ENCODE data around the gene KIAA1191. TPM values are rescaled to one million over a fixed set of nuclear protein-coding genes. Genes with fewer than 3 reads are reported as not detected.
A peak's percentile ranks its signal among the peaks of the same experiment; 100 is the strongest.
"Not testable (repeated sequence)": the region's sequence is repeated elsewhere in the genome, so short reads cannot be mapped to it uniquely, and the experiment has no call there.

Gene KIAA1191, protein sequence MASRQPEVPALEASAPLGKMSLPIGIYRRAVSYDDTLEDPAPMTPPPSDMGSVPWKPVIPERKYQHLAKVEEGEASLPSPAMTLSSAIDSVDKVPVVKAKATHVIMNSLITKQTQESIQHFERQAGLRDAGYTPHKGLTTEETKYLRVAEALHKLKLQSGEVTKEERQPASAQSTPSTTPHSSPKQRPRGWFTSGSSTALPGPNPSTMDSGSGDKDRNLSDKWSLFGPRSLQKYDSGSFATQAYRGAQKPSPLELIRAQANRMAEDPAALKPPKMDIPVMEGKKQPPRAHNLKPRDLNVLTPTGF
- 40.8 and 57.5 TPM in 2 replicates for total RNA-seq (2014; rRNA removed; shearing (Covaris generic); ENCODE audit: low replicate concordance)

DNA sequence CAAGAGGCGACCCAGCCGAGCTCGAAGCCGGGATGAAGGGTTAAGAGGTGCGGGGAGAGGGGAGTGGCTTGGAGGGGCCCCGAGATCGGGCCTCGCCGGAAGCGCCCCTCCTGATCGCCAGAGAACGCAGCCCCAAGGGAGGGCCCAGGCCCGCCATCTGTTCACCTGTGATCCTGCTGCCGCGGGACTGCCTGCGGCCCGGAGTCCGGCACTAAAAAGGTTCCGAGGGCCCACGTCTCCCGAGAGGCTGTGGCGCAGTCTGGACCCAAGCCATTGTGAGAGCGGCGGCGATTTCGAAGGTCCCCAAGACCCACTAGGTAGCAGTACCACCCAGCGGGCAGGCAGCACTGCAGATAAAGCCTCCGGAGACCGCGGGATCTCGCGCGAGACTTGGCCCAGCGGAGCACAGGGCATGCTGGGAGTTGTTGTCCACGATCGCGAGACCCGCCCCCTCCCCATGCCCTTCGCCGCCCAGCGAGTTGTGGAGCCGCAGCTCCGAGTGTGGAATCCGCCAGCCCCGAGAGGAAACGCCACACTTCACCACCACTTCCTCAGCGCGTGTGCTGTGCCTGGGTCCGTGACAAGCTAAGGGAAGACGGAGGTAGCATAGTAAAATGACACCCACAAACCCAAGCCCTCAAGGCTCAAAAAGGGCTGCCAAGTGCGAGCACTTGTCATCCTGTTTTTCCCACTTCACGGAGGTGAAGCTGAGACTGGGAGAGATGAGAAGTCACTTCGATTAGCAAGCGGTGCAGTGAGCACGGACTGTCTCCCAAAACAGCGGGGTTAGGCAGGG lies at the start of gene KIAA1191:
Gene KIAA1191 (minus strand): TSS at position 328 of the 796 bp plus-strand sequence. CDS start 2,256 bp downstream, outside the sequence.
- peak within 1 kb of the TSS; percentile 91 for H3K9ac ChIP-seq (ENCODE audit: low read length)
- peak within 1 kb of the TSS; percentile 72; the same call in 1 of the 2 replicates for H2AFZ ChIP-seq (ENCODE audit: low read length)
- H3K79me2 ChIP-seq (ENCODE audit: low read length) = peaks cover 43% of the 10 kb centered on the region
- H3K36me3 ChIP-seq (ENCODE audit: insufficient read depth, low read length) = peaks cover 11% of the 10 kb centered on the region; the same call in 1 of the 2 replicates
- H3K9me2 ChIP-seq (replicated peaks; ENCODE audit: insufficient read depth, low read length) = no peaks in the 10 kb centered on the region
- peaks cover 50% of the 10 kb centered on the region for H3K4me1 ChIP-seq (ENCODE audit: low read length)
- peak within 1 kb of the TSS; percentile 91 for H3K4me2 ChIP-seq (ENCODE audit: low read depth, low read length, poor library complexity, severe bottlenecking)
- H3K27ac ChIP-seq (ENCODE audit: low read length) = peak within 1 kb of the TSS; percentile 92
- H4K20me1 ChIP-seq (ENCODE audit: insufficient read depth, low read depth, low read length) = peaks cover 7% of the 10 kb centered on the region; the same call in 1 of the 2 replicates
- H3K27me3 ChIP-seq (ENCODE audit: low read length) = no peaks in the 10 kb centered on the region
- peak; percentile 95 for DNase-seq
- H3K9me3 ChIP-seq (ENCODE audit: low read length) = no peaks in the 10 kb centered on the region
- peak within 1 kb of the TSS; percentile 91 for H3K4me3 ChIP-seq (ENCODE audit: low read length)

- H3K36me3 ChIP-seq (ENCODE audit: insufficient read depth, low read length) = 0 out of 2 replicates have a peak, but pooled peaks cover 4% of the 10 kb centered on the region
- DNase-seq = no peak
- no peak overlapping the region for H3K4me2 ChIP-seq (ENCODE audit: low read depth, low read length, poor library complexity, severe bottlenecking)
- H3K79me2 ChIP-seq (ENCODE audit: low read length) = peaks cover 29% of the 10 kb centered on the region
- no peaks in the 10 kb centered on the region for H3K9me3 ChIP-seq (ENCODE audit: low read length)
- H3K4me1 ChIP-seq (ENCODE audit: low read length) = peaks cover 10% of the 10 kb centered on the region
- H2AFZ ChIP-seq (ENCODE audit: low read length) = no peak overlapping the region
- H3K27me3 ChIP-seq (ENCODE audit: low read length) = no peaks in the 10 kb centered on the region
- H3K27ac ChIP-seq (ENCODE audit: low read length) = no peak overlapping the region
- no peaks in the 10 kb centered on the region for H4K20me1 ChIP-seq (ENCODE audit: insufficient read depth, low read depth, low read length)
- no peak overlapping the region for H3K4me3 ChIP-seq (ENCODE audit: low read length)
- no peaks in the 10 kb centered on the region for H3K9me2 ChIP-seq (replicated peaks; ENCODE audit: insufficient read depth, low read length)
- no peak overlapping the region for H3K9ac ChIP-seq (ENCODE audit: low read length)
These were observed 49.1 kb upstream of the KIAA1191 start for GRCh38 chr5:176410486-176411180.

GRCh38 chr5:176409765-176410164 lies 48.2 kb upstream of the KIAA1191 start:
- H3K79me2 ChIP-seq (ENCODE audit: low read length) = peaks cover 21% of the 10 kb centered on the region
- no peak overlapping the region for H3K9ac ChIP-seq (ENCODE audit: low read length)
- H2AFZ ChIP-seq (ENCODE audit: low read length) = no peak overlapping the region
- H4K20me1 ChIP-seq (ENCODE audit: insufficient read depth, low read depth, low read length) = no peaks in the 10 kb centered on the region
- no peak for DNase-seq
- H3K4me1 ChIP-seq (ENCODE audit: low read length) = peaks cover 2% of the 10 kb centered on the region
- H3K9me3 ChIP-seq (ENCODE audit: low read length) = no peaks in the 10 kb centered on the region
- no peak overlapping the region for H3K27ac ChIP-seq (ENCODE audit: low read length)
- H3K9me2 ChIP-seq (replicated peaks; ENCODE audit: insufficient read depth, low read length) = no peaks in the 10 kb centered on the region
- no peak overlapping the region for H3K4me3 ChIP-seq (ENCODE audit: low read length)
- H3K27me3 ChIP-seq (ENCODE audit: low read length) = no peaks in the 10 kb centered on the region
- H3K4me2 ChIP-seq (ENCODE audit: low read depth, low read length, poor library complexity, severe bottlenecking) = no peak overlapping the region
- H3K36me3 ChIP-seq (ENCODE audit: insufficient read depth, low read length) = 0 out of 2 replicates have a peak, but pooled peaks cover 4% of the 10 kb centered on the region

- Histone ChIP-seq H3K9me3 (ENCODE audit: low read length) (no peaks in the 10 kb centered on the region), H3K4me1 (ENCODE audit: low read length) (no peaks in the 10 kb centered on the region), H3K36me3 (ENCODE audit: insufficient read depth, low read length) (0 out of 2 replicates have a peak, but pooled peaks cover 4% of the 10 kb centered on the region), H3K79me2 (ENCODE audit: low read length) (peaks cover 10% of the 10 kb centered on the region; the same call in 1 of the 2 replicates), H3K9ac (ENCODE audit: low read length) (no peak overlapping the region), H3K4me3 (ENCODE audit: low read length) (no peak overlapping the region), H3K27ac (ENCODE audit: low read length) (no peak overlapping the region), H3K4me2 (ENCODE audit: low read depth, low read length, poor library complexity, severe bottlenecking) (no peak overlapping the region), H4K20me1 (ENCODE audit: insufficient read depth, low read depth, low read length) (no peaks in the 10 kb centered on the region), H2AFZ (ENCODE audit: low read length) (no peak overlapping the region), H3K9me2 (replicated peaks; ENCODE audit: insufficient read depth, low read length) (no peaks in the 10 kb centered on the region), H3K27me3 (ENCODE audit: low read length) (no peaks in the 10 kb centered on the region)
- DNase-seq = no peak
These were observed 47.0 kb upstream of the KIAA1191 start for GRCh38 chr5:176408590-176408989.

DNA sequence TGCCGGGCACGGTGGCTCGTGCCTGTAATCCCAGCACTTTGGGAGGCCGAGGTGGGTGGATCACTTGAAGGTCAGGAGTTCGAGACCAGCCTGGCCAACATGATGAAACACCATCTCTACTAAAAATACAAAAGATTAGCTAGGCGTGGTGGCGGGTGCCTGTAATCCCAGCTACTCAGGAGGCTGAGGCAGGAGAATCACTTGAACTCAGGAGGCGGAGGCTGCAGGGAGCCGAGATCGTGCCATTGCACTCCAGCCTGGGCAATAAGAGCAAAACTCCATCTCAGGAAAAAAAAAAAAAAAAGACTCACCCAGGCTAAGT lies 46.6 kb upstream of the KIAA1191 start:
- H4K20me1 ChIP-seq (ENCODE audit: insufficient read depth, low read depth, low read length); H3K27me3 ChIP-seq (ENCODE audit: low read length); H3K4me2 ChIP-seq (ENCODE audit: low read depth, low read length, poor library complexity, severe bottlenecking); H3K79me2 ChIP-seq (ENCODE audit: low read length); H3K9me3 ChIP-seq (ENCODE audit: low read length); H2AFZ ChIP-seq (ENCODE audit: low read length); H3K9ac ChIP-seq (ENCODE audit: low read length); H3K27ac ChIP-seq (ENCODE audit: low read length); H3K36me3 ChIP-seq (ENCODE audit: insufficient read depth, low read length); H3K4me3 ChIP-seq (ENCODE audit: low read length); H3K9me2 ChIP-seq (replicated peaks; ENCODE audit: insufficient read depth, low read length); H3K4me1 ChIP-seq (ENCODE audit: low read length); DNase-seq: not testable (repeated sequence)

GRCh38 chr5:176407456-176408251 lies 46.1 kb upstream of the KIAA1191 start:
- DNase-seq = no peak
- Histone ChIP-seq H3K9me2 (replicated peaks; ENCODE audit: insufficient read depth, low read length) (no peaks in the 10 kb centered on the region), H3K9ac (ENCODE audit: low read length) (no peak overlapping the region), H3K4me3 (ENCODE audit: low read length) (no peak overlapping the region), H3K4me2 (ENCODE audit: low read depth, low read length, poor library complexity, severe bottlenecking) (no peak overlapping the region), H3K4me1 (ENCODE audit: low read length) (no peaks in the 10 kb centered on the region), H4K20me1 (ENCODE audit: insufficient read depth, low read depth, low read length) (no peaks in the 10 kb centered on the region), H3K27me3 (ENCODE audit: low read length) (no peaks in the 10 kb centered on the region), H2AFZ (ENCODE audit: low read length) (no peak overlapping the region), H3K27ac (ENCODE audit: low read length) (no peak overlapping the region), H3K36me3 (ENCODE audit: insufficient read depth, low read length) (0 out of 2 replicates have a peak, but pooled peaks cover 4% of the 10 kb centered on the region), H3K9me3 (ENCODE audit: low read length) (no peaks in the 10 kb centered on the region), H3K79me2 (ENCODE audit: low read length) (0 out of 2 replicates have a peak, but pooled peaks cover 5% of the 10 kb centered on the region)

- H3K27ac ChIP-seq (ENCODE audit: low read length) = no peak overlapping the region
- H4K20me1 ChIP-seq (ENCODE audit: insufficient read depth, low read depth, low read length) = no peaks in the 10 kb centered on the region
- H3K9me2 ChIP-seq (replicated peaks; ENCODE audit: insufficient read depth, low read length) = no peaks in the 10 kb centered on the region
- H3K4me2 ChIP-seq (ENCODE audit: low read depth, low read length, poor library complexity, severe bottlenecking) = no peak overlapping the region
- no peaks in the 10 kb centered on the region for H3K27me3 ChIP-seq (ENCODE audit: low read length)
- H3K4me3 ChIP-seq (ENCODE audit: low read length) = no peak overlapping the region
- H2AFZ ChIP-seq (ENCODE audit: low read length) = no peak overlapping the region
- no peak overlapping the region for H3K9ac ChIP-seq (ENCODE audit: low read length)
- H3K79me2 ChIP-seq (ENCODE audit: low read length) = no peaks in the 10 kb centered on the region
- H3K9me3 ChIP-seq (ENCODE audit: low read length) = no peaks in the 10 kb centered on the region
- DNase-seq = no peak
- 0 out of 2 replicates have a peak, but pooled peaks cover 4% of the 10 kb centered on the region for H3K36me3 ChIP-seq (ENCODE audit: insufficient read depth, low read length)
- H3K4me1 ChIP-seq (ENCODE audit: low read length) = no peaks in the 10 kb centered on the region
These were observed 45.0 kb upstream of the KIAA1191 start for GRCh38 chr5:176406436-176407052.
